ENCODE results near the gene ROBO1. TPM values are rescaled to one million over a fixed set of nuclear protein-coding genes. Genes with fewer than 3 reads are reported as not detected.
A peak's percentile ranks its signal among the peaks of the same experiment; 100 is the strongest.

ROBO1 gene
- total RNA-seq, 1 experiment from 2014 or later = 33.9 TPM

DNA sequence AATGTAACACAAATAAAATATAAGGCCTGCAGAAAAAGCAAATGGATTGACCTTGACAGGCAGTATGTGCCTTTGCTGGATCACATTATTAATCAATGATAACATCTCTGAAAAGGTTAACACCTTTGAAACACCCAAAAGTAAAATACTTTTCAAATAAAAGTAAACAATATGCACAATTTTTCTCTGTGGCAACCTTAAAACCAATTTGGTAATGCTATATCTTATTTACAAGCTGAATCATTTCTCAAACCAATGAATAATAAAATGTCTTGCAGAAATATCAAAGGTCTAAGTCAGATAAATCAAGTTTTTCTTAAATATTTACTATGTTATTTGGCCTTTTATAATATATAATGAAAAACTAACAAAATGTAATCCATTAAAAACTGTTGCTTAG, 1018.7 kb downstream of the ROBO1 start:
- no peaks in the 10 kb centered on the region for H3K27me3 Mint-ChIP-seq (ENCODE audit: unreplicated experiment)
- peaks cover 25% of the 10 kb centered on the region for H3K4me1 Mint-ChIP-seq (ENCODE audit: low read depth, unreplicated experiment)
- H3K9me3 Mint-ChIP-seq (ENCODE audit: low read depth, unreplicated experiment) = no peaks in the 10 kb centered on the region
- H3K4me3 Mint-ChIP-seq (ENCODE audit: low read depth, unreplicated experiment) = no peak overlapping the region
- CTCF ChIA-PET = no interaction called here
- intact Hi-C loops (cut with micrococcal nuclease; ENCODE audit: unreplicated experiment) = no loop called here
- no peaks in the 10 kb centered on the region for H3K36me3 Mint-ChIP-seq (ENCODE audit: insufficient read depth, unreplicated experiment)
- H3K27ac Mint-ChIP-seq (ENCODE audit: unreplicated experiment) = no peak overlapping the region
- BruUV-seq (replicated peaks) = no TSS peak
- no peak for DNase-seq
- TF ChIP-seq, protein P1, sequence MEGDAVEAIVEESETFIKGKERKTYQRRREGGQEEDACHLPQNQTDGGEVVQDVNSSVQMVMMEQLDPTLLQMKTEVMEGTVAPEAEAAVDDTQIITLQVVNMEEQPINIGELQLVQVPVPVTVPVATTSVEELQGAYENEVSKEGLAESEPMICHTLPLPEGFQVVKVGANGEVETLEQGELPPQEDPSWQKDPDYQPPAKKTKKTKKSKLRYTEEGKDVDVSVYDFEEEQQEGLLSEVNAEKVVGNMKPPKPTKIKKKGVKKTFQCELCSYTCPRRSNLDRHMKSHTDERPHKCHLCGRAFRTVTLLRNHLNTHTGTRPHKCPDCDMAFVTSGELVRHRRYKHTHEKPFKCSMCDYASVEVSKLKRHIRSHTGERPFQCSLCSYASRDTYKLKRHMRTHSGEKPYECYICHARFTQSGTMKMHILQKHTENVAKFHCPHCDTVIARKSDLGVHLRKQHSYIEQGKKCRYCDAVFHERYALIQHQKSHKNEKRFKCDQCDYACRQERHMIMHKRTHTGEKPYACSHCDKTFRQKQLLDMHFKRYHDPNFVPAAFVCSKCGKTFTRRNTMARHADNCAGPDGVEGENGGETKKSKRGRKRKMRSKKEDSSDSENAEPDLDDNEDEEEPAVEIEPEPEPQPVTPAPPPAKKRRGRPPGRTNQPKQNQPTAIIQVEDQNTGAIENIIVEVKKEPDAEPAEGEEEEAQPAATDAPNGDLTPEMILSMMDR (IDR thresholded peaks at IDR 0.05; ENCODE audit: unreplicated experiment) = no peak

DNA sequence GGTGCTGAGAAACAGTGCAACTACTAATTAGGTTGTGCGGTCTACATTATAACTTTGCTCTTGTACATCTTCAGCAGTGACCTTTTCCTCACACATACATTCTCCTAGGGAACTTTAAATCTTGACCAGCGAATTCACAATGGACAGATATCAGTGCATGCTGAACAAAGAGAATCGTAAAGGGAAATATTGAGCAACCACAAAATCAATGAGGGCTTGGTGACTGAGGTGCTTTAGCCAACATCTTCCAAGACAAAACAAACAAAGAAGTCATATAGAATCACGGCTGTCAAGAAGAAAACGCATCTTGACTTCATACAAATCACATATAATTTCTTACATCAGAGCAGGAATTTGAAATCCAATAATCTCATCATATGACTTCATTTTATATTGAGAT, 1022.0 kb downstream of the ROBO1 start:
- Mint-ChIP-seq H3K4me1 (ENCODE audit: low read depth, unreplicated experiment) (peaks cover 11% of the 10 kb centered on the region), H3K36me3 (ENCODE audit: insufficient read depth, unreplicated experiment) (no peaks in the 10 kb centered on the region), H3K27ac (ENCODE audit: unreplicated experiment) (peak overlapping the region; percentile 26), H3K9me3 (ENCODE audit: low read depth, unreplicated experiment) (no peaks in the 10 kb centered on the region), H3K4me3 (ENCODE audit: low read depth, unreplicated experiment) (no peak overlapping the region), H3K27me3 (ENCODE audit: unreplicated experiment) (no peaks in the 10 kb centered on the region)
- BruUV-seq (replicated peaks) = no TSS peak
- intact Hi-C loops (cut with micrococcal nuclease; ENCODE audit: unreplicated experiment) = no loop called here
- DNase-seq = no peak
- TF ChIP-seq, protein P1 (IDR thresholded peaks at IDR 0.05; ENCODE audit: unreplicated experiment) = no peak
- CTCF ChIA-PET = no interaction called here

DNA sequence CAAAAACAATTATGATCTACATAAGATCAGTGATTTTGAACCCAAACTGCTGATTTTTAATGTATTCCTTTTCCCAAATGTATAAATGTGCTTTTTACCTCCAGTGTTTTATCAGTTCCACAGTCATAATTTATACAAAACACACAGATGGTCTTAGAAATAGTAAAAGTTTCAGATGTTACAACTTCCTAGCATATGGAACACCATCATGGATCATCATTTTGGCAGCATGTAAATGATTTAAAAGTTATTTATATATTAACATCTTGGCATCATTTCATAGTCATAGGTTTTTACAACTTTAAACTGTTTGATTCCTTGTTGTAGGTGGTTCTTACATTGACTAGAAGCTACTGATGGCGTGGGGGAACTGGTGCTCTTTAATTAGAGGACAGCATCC, 1025.3 kb downstream of the ROBO1 start:
- Mint-ChIP-seq H3K4me3 (ENCODE audit: low read depth, unreplicated experiment) (no peak overlapping the region), H3K36me3 (ENCODE audit: insufficient read depth, unreplicated experiment) (no peaks in the 10 kb centered on the region), H3K4me1 (ENCODE audit: low read depth, unreplicated experiment) (peaks cover 11% of the 10 kb centered on the region), H3K27ac (ENCODE audit: unreplicated experiment) (no peak overlapping the region), H3K9me3 (ENCODE audit: low read depth, unreplicated experiment) (no peaks in the 10 kb centered on the region), H3K27me3 (ENCODE audit: unreplicated experiment) (no peaks in the 10 kb centered on the region)
- TF ChIP-seq, protein P1 (IDR thresholded peaks at IDR 0.05; ENCODE audit: unreplicated experiment) = no peak
- BruUV-seq (replicated peaks) = no TSS peak
- no peak for DNase-seq
- intact Hi-C loops (cut with micrococcal nuclease; ENCODE audit: unreplicated experiment) = no loop called here
- CTCF ChIA-PET = no interaction called here

DNA sequence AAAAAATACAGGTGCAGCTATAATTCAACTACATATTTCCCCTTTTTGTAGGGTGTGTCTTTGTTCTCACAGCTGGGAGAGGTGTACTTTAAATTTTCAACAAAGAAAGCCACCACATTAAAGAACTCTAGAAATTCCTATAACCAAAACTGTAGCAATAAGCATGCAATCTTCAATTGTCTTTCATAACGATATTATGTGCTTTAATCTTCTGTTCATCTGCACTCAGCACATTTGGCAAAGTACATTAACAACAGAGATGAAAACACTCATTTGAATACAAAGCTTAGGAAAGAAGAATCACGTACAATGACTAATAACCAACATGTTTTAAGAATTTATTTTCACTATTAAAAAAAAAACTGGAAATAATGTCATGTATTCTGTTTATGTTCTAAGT, 1025.8 kb downstream of the ROBO1 start:
- BruUV-seq (replicated peaks) = no TSS peak
- no peak overlapping the region for H3K27ac Mint-ChIP-seq (ENCODE audit: unreplicated experiment)
- CTCF ChIA-PET = no interaction called here
- no peak overlapping the region for H3K4me3 Mint-ChIP-seq (ENCODE audit: low read depth, unreplicated experiment)
- intact Hi-C loops (cut with micrococcal nuclease; ENCODE audit: unreplicated experiment) = no loop called here
- no peaks in the 10 kb centered on the region for H3K27me3 Mint-ChIP-seq (ENCODE audit: unreplicated experiment)
- DNase-seq = no peak
- H3K36me3 Mint-ChIP-seq (ENCODE audit: insufficient read depth, unreplicated experiment) = no peaks in the 10 kb centered on the region
- no peaks in the 10 kb centered on the region for H3K9me3 Mint-ChIP-seq (ENCODE audit: low read depth, unreplicated experiment)
- H3K4me1 Mint-ChIP-seq (ENCODE audit: low read depth, unreplicated experiment) = peaks cover 11% of the 10 kb centered on the region
- TF ChIP-seq, protein P1 (IDR thresholded peaks at IDR 0.05; ENCODE audit: unreplicated experiment) = no peak
